CD4-positive, alpha-beta T cell treated with Interleukin-10 for 1 hour (primary cell): ENCODE results near the gene EEFSEC.

ENCODE experiments used
- DNase-seq: peaks from one replicate; pipeline ENCODE4 v3.0.0-alpha.2; 2020

Gene EEFSEC

DNA sequence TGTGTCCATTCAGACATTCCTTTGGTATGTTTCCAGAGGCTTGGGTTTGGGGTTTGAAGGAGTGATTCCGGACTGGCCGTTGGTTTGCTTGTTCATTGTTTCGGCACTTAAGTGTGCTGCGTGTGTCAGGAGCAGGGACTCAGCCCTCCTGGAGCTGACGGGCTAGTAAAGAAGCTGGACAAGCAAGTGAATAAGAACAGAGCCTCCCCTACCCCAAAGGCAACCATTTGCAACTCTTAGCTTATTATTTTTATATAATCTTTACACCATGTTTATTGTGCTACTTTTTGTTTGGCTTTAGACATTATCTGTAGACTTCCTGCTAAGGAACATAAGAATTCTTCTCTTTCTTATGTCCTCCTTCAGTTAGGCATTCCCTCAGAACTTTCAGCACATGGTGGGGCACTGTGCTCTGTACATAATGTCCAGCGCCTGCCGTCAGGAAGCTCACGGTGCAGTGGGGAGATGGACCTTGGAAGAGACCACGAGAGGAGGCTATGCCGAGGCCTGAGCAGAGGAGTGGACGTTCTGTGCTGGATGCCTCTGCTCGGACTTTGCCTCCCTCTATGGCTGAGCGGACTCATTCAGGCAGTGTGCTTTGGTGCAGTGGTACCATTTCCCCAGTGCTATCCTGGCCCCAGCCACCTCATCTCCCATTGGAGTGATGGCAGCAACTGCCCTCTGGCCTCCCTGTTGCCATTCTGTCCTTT, 65.4 kb downstream of the EEFSEC start:
- DNase-seq, result no peak

DNA sequence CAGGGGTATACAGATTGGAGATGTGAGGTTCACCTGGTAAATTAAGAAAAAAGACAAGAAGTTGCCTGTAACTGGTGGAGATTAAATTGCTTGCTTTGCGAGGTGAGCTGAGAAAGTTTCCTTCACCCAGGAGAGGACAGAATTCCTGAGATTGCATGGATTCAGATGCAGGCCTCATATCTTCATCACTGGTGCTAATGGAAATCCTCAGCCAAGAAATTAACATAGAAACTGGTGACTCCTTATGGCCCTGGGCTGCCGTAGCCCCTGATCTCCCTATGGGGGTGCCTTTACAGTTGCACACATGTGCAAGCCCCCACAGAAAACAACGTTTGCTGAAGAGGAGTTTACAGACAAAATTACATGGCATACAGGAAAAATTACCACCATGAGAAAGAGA, 68.0 kb downstream of the EEFSEC start:
- no peak for DNase-seq

DNA sequence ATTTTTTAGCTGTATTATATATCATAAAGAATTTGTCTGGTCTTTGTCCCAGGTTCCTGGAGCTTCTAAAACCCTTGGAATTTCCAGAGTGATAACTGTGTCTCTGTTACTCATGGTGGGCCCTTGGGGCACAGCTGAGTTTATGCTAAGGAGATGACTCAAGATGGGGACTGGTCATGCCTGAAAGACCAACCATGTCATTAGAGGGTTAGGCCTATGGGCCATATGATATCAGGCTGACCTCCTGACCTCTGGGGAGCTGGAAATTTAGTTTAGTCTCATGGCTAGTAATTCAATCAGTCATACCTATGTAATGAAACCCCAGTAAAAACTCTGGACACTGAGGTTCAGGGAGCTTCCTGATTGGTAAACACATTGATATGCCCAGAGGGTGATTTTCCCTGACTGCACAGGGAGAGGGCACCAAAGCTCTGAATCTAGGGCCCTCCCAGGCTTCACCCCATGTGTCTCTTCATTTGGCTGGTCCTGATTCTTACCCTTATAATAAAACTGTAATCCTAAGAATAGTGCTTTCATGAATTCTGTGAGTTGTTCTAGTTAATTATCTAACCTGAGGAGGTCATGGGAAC, 69.6 kb downstream of the EEFSEC start:
- DNase-seq, result no peak

DNA sequence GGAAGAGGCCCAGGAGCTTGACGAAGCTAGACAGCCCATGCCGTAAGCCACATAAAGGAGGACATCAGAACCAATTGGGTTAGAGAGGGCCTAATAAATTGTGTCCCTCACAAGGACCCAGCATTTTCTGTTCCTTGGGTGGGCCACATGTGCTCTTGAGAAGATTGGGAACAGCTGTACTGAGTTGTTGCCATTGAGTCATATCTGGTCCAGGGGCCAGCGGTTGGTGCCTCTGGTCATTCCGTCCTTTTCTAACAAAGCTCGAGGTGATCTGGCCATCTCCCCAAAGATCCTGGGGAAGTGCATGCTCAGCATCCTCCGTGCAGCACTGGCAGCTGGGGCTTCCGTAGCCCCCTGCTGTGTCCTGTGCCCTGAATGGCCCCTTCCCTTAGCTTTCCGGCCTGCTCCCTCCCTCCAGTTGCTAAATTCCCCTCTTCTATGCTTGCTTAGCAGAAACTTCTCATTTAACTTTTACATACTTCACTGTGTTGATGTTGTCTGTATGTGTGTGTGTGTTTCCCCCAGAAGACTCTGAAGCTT, 73.0 kb downstream of the EEFSEC start:
- DNase-seq, result no peak

DNA sequence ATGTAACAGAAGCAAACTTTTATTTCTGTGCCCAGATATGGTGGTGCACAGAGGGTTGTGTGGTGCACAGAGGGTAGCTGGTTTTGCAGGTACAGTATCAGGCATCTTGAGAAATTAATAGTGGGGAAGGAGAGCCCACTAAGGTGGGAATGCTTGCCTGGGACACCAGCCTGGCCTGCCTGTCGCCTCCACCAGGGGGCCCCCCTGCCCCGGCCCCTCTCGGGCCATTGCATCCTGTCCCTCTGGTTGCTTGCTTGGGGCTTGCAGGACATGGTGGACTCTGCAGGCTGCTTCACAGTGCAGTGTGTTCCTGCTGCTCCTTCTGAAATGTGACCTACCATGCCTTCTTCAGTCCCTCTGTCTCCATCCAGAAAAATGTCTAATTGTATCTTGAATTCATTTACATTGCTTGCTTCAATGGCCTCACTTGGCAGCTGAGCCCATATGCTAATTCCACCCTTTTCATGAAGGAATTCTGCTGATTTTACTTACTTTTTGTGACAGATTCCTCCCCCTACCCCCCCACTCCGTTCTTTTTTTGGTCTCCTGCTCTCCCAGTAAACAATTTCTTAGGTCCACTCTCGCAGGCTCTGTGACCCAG, 73.6 kb downstream of the EEFSEC start:
- peak; percentile 33 for DNase-seq

DNA sequence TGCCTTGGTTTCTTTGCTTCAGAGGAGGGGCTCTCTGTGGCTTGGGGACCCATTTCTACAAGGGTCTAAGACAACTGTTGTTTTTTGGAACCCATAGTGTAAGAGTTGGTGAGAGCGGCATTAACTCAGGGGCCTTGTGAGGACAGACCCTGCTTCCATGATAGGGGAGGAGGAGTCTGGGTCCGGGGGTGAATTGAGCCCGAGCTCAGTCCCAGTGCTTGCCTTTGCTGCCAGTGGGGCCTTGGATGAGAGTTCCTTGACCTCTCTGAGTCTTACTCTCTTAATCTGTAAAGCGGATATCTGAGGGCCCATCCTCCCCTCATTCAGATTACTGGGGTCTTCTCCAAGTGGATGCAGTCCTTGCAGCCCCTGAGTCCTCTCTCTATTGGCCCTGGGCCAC, 74.2 kb downstream of the EEFSEC start:
- no peak for DNase-seq

DNA sequence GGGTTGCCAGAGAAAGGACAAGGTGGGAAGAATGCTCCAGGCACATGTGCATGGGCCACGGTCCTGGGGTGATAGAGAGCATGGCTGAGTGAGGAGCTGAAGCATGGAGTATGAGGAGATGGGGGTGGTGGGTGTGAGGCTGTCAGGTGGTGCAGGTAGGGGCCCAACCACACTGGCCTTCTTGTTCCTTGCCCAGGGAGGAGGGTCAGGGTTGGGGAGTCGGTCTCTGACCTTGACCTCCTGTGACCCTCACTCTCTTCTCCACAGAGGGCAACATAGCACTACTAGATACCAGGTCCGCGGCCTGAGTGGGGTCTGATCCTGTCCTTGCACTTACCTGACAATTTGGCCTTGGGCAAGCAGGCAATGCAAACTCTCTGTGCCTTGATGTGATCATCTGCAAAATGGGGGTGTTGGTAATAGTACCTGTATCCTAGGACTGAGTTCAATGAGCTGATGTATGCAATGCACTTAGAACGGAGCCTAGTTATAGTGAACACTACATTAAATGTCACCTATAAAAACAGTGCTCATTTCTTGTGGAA, 75.2 kb downstream of the EEFSEC start:
- DNase-seq, result no peak

DNA sequence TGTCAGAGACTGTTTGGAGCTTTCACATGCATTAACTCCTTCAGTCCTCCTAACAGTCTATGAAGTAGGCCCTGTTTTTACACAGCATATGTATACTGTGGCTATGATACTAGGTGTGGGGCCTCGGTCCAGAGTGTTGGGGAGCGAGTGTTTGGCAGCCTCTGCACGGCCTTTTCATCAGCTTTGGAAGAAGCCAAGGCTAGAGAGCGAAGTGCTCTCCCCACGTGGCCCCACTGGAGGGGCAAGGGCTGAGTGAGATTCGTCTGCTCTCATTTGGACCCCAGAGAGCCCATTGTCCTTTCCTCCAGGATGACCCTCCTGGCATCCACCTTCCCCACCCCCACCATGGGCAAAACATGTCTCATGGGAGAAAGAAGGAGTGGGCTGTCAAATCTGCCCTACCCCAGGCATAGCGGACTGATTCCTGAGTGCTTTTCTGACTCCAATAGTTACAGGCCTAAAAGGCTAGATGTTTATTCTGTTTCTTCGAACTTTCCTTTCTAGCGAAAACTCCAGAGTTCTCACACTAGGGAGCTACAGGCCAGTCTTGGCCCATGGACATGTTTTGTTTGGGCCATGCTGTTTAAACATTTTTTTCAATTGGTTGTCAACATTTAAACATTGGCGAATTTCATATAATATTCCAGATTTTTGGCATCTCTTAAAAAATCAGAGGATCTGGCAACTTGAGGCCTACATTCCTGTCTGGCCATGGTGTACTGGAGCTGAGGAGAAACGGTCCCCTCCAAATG, 76.0 kb downstream of the EEFSEC start:
- DNase-seq, result no peak

DNA sequence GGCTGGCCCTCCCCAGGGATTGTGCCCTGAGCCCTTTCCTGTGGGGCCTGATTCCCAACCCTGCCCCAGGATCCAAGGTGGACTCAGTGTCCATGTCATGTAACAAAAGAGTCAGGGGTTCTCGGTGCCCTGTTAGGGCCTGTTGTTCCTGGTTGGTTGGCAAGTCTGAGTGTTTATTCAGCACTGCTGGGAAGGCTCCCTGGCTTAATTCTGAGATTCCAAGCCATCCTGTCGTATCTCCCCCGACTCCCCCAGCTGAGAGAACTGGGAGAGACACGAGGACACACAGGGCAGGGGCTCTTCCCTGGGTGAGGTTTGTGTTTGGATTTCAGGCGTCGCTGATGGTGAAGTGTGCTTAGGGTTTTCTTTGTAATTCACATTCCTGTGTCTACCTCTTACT, 78.3 kb downstream of the EEFSEC start:
- no peak for DNase-seq

DNA sequence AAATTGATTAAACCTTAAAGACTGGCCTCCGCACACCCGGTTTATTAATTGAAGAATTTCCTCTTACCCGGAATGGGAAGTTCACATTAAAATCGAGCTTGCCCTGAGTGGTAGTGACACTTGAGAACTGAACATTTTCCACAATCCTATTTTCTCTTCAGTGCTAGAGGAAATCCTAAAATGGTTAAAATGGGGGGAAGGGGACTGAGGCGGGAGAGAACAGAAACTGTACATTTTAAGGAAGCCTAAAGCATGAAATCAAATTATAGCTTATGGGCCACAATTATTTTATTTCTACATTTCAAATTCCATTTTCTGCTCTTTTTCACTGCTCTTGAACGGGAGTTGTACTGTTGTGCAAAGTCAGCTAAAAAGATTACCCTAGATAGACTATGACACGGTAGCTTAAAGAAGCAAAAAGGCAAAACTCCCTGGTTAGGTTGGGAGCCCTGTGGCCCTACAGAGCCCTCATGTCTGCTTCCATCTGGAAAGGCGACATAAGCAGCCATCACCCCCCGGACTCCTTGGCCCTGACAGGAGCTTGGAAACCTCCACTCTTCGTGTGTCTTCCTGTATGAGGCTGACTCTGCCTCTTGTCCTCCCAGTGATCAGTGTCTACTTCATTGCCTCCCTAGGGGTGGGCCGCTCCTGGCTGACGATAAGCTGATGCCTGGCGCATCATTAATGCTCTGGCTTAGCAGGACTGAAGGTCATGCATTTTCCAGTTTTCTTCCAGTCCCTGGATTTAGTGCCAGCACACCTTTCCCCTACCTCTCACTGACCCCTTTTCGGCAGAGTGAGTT, 79.3 kb downstream of the EEFSEC start:
- no peak for DNase-seq

DNA sequence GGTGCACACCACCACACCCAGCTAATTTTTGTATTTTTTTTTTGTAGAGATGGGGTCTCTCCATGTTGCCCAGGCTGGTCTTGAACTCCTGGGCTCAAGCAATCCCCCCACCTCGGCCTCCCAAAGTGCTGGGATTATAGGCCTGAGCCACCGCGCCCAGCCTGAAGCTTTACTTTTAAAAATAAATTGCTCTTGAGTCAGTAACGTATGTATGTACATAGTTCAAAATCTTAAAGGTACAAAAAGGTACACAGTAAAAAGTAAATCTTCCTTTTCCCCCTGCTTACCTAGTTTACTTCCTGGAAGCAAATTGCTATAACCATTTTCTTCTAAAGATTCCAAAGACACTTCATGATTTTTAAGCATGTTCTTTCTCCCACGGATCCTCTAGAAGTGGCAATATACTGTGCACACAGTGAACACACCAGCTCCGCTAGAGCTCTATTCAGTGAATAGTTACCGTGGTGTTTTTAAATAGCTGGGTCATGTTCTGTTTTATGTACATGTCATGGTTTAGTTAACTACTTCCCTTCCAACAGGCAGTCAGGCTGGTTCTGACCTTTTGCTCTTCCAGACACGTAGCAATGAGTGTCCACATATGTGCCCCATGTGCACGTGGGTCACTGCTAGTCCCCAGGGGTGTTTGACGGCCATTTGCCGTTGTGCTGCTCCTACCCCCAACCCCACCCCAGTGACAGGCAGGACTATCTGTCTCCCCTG, 82.1 kb downstream of the EEFSEC start:
- no peak for DNase-seq

DNA sequence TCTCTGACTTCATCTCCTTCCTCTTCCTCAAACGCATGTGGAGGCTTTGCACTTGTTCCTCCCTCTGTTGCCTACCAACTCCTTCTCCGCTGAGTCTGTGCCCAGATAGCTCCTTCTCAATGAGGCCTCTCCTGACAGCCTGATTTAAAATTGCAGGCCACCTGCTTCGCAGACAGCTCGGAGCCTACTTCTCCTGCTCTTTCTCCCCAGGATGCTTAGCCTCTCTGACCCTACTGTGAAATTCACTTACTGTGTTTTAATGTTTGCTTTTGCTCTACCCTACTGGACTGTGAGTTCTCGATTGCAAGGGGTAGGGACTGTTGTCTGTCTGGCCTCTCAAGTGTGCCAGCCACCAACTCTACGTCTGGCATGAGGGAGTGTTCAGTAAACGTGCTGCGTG, 83.4 kb downstream of the EEFSEC start:
- no peak for DNase-seq

DNA sequence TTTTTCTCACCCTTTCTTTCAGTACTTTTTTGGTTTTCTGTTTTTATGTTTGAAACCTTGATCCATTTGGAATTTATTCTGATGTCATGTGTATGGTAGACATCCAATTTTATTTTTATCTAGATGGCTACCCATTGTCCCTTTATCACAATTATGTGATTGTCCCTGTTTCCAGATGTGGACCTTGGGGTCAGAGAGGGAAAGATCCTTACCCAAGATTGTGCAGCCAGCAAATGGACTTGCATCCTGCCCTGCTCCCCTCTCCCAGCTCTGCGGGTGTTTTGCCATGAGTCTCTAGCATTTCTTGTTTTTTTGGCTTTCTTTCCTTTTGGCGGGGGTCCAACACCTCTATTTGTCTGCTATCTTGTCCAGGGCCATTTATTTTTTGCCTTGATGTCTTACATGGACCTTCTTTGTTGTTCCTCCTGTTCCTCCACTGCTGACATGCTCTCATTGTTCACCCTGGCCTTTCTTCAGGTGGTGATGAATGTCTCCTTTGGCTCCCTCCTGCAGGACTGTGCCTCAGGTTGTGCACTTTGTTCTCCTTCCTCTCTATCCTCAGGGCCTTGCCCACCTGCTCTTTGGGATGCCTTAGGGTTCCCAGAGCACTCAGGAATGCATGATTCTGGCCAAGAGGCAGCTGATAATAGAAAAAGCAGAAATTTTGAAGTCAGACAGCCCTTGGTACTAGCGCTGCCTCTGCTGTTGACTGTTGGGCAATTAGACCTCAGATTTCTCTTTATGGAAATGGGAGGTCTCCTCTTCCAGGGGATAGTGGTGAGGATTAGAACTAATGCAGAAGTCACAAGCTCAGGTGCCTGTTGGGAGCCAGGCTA, 84.3 kb downstream of the EEFSEC start:
- no peak for DNase-seq

DNA sequence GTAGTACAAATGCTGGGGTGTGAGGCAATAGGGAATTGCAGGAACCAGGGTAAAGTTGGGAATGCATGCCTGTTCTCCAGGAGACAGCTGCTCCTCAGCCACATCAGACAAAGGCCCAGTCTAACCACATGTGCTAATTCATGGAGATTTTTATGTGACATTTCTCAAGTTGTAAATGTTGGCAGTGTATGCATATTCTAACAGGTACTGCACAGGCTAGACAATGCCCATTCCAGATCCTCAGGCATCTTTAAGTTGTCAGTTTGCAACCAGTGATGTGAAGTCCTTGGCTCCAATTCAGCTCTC, 84.9 kb downstream of the EEFSEC start:
- DNase-seq, result no peak

DNA sequence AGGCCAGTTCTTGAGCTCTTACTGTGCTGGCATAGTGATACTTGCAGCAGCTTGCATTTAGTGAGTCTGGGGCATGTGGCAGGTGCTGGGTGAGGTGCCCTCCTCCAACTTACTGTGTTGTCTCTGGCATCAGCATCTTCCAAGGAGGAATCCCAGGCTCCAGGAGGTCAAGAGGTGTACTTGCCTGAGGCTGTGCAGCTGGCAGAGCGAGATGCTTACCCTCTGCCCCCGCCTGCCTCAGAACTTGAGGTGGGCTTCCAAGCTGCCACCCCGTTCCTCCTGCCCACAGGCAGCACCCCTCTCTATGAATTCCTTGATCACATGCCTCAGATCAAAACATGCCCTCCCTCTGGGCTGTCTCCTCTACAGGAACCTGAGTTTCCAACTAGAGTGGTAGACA, 86.0 kb downstream of the EEFSEC start:
- DNase-seq, result no peak

DNA sequence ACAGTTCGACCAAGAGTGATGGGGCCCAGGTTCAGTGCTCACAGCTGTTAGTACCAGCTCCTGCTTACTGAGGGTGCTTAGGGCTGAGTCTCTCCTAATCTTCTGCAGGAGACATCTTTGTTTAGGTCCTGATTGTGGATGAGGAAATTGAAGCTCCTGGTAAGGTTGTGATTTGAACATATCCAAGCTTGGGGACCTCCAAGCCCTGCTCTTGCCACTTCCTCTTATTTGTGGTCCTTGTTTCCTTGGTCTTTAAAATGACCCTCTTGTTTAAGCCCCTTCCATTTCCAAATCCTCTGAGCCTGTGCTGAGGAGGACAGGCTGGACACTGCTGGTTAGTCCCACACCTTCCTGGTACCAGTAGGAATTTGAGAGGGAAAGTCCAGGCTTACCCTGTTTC, 87.0 kb downstream of the EEFSEC start:
- no peak for DNase-seq

DNA sequence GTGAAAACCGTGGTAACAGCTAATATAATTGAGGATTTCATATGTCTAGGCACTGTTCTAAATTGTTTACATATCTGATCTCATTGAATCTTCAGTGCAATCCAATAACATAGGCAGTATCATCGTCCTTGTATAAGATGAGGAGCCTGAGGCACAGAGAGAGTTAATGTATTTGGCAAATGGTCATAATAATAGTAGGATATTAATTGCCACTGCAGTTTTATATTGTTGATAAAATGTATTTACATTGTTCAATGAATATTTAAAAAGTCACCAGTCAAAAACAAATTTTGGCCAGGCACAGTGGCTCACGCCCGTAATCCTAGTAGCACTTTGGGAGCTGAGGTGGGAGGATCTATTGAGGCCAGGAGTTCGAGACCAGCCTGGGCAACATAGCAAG, 88.5 kb downstream of the EEFSEC start:
- DNase-seq, result no peak

DNA sequence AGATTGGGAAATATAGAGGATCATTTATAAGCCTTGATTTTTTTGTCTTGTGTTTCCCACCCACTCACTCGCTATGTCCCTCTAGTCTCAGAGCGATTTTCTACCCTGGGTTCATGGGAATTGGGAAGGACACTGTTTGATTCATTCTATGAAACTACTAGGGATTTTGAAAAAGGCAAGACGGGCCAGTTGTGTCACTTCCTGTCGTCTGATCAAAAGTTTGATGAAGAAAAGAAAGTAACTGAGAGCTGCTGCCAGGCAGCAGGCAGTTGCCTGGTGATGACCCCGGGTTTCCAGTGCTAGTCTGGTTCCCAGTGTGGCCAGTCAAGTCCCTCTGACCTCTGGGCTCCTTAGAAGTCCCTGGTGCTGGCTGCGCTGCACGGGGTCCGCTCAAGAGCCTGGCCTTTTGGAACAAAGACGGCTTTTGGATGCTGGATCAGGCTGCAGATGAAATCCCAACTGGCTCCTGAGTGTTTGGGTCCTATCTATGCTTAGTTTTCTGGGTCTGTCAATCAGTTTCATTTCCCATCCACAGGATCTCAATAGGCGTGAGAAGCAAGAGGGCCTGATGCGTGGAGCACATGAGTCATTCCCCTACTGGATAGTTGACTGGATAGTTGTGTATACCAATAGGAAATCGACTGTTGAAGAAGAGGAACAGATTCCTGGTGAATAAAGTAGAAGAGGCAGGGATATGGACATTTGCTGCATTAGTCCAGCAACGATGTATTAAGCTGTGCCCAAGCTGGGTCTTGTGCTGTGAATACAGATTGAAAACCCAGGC, 89.7 kb downstream of the EEFSEC start:
- DNase-seq, result peak; percentile 17

DNA sequence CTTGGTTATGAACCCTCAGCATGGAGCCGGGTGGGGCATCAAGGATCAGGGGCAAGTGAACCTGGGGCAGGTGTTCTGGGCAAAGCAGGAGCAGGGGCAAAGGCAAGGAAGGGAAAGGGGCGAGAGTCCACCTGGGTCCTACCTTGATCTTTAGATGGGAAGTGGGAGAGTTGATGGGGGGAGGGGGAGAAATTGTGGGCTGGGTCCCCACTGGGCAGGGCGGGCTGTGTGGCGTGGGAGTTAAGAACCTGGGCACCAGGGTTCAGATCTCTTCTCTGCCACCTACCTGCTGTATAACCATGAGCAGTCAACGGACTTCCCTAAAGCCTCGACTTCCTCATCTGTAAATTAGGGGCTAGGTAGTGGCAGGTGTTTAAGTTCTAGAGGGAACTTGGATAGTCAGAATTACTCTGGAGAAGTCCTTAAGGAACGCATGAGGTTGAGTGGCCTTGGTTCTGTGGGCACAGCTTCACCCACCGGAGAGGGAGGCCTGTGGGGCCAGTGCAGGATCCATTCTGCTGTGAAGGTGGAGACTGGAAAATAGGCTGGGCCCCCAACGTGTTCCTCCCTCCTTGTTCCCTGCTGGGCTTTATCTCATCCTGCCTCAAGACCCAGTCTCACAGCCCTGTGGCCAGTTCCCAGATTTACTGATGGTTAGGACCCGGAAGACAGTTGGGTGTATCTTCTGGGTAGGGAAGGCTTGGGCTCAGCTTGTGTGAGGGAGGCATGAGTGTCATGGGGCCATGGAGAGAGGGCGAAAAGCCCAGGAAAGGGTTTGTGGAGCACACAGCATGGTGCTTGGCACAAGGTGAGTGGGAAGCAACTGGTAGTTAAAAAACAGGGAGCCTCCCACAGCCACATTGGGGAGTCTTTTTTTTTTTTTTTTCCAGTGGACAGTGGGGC, 90.6 kb downstream of the EEFSEC start:
- DNase-seq, result no peak
